RWPE1 (cell line): ENCODE data around the gene EDC3.

Source experiments
- CTCF ChIA-PET: fragments of 350-600 bp; sonication (Branson Sonifier 250); formaldehyde crosslinking; extraction: SDS; loops from one replicate; lab custom pipeline; 2021; lab: Yijun Ruan, JAX
- POLR2A ChIA-PET: fragments of 400-600 bp; formaldehyde crosslinking; extraction: SDS; loops from one replicate; lab custom pipeline; 2020; ENCODE audit warnings: antibody characterized with exemption; ENCODE audit not compliant: low non-redundant PET; lab: Yijun Ruan, JAX
- DNase-seq: peaks from one replicate; pipeline ENCODE4 v3.0.0; 2012; ENCODE audit warnings: low spot score
- H3K27ac ChIP-seq: fragments of 450-650 bp; 2 replicates; pipeline ENCODE4 v1.5.1; 2017
- TF ChIP-seq, protein P1 (sequence below): fragments of 450-650 bp; conservative IDR thresholded peaks from 2 replicates; pipeline ENCODE4 v1.5.1; 2017; ENCODE audit warnings: low read depth, mild to moderate bottlenecking

EDC3 gene

DNA sequence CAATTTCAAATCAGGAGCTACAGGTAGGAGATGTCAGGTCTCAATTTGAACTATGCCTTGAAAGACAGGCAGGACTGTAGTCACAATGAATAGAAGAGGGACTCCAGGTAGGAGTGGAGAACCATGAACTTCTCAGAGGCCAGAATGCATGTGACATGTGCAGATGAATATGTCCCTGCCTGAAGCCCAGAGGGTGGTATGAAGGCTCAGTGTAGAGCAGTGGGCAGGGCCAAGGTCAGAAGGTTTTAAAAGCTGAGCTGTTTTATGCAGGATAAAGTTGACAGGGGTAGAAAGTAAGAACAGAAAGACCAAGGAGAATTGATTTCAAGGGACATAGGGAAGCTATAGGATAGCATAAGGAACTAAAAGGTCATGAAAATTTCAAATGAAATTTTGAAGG lies 49.3 kb downstream of the EDC3 start:
- TF ChIP-seq, protein P1, sequence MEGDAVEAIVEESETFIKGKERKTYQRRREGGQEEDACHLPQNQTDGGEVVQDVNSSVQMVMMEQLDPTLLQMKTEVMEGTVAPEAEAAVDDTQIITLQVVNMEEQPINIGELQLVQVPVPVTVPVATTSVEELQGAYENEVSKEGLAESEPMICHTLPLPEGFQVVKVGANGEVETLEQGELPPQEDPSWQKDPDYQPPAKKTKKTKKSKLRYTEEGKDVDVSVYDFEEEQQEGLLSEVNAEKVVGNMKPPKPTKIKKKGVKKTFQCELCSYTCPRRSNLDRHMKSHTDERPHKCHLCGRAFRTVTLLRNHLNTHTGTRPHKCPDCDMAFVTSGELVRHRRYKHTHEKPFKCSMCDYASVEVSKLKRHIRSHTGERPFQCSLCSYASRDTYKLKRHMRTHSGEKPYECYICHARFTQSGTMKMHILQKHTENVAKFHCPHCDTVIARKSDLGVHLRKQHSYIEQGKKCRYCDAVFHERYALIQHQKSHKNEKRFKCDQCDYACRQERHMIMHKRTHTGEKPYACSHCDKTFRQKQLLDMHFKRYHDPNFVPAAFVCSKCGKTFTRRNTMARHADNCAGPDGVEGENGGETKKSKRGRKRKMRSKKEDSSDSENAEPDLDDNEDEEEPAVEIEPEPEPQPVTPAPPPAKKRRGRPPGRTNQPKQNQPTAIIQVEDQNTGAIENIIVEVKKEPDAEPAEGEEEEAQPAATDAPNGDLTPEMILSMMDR: no peak
- no peak overlapping the region for H3K27ac ChIP-seq
- POLR2A ChIA-PET: no interaction called here
- CTCF ChIA-PET: interaction anchor here (0.6 kb wide), 1 partner anchor 23 kb away, joined by 3 read pairs; no protein-coding TSS in a partner anchor
- DNase-seq: no peak

DNA sequence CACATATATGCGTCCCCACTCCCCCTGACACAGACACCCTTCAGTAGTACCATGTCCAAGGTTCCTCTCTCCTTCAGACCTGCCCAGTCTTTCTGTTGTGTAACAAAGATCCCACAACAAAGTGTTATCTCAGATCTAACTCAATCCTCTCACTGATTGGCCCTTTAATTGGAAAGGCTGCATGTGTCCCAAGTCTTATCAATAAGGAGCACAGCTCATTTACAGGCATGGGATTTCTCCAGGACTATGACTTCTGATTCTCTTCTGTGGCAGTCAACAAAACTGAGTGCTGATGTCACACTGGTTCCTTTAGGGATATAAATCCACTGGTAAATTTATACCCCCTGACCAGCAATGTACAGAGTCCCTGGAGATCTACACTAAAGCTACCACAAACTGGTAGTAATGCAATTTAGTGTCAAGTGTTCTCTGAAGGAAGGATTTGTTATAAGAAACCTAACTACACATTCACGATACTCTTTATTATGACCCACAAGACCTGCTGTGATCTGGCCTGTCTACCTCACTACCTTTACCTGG lies 52.1 kb downstream of the EDC3 start:
- TF ChIP-seq, protein P1: no peak
- no peak for DNase-seq
- ChIA-PET POLR2A (no interaction called here), CTCF (interaction anchor here (0.6 to 14.2 kb wide), 3 partner anchors 11 to 1437 kb away, joined by 3 to 258 read pairs (median 3); no protein-coding TSS in a partner anchor)
- no peak overlapping the region for H3K27ac ChIP-seq

DNA sequence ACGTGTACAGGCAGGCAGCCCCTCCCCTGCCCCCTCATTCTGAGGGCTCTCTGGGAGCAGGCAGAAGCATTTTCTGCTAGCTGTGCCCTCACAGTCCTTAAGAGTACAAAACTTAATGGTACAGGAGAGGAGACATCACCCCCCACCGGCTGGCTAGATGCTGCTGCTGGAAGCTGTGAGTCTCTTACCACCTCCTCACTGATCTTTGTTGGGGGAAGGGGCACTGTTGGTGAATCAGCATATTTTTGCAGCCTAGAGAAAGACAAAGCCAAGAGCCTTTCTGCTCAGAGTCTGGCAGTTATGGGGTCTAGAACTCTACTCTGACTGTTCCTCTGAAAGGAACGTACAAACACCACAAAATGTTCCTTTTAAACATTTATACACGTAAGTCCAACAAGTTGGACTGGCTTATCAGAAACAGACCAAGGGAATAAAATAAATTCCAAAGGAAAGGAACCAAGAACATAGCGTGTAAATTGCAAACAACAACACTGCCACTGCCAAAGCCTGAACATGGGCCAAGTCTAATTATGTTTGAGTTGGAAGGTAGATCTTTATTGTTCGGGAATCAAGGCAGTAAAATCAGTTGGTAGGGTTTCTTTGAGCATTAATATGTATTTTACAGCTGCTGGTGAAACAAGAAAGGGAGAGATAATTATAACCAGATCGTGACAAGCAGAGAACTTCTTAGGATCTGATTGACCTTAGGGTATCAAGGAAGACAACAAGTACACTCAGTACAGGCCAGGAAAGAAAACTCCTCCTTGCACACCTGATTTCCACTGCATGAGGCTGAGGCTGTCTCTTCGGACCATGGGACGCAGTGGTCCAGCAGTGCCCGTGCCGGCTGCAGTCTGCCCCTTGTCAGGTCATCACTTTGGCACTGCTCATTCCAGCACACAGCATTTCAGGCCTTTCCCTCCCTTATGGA lies 52.8 kb downstream of the EDC3 start:
- DNase-seq: no peak
- TF ChIP-seq, protein P1: no peak
- CTCF ChIA-PET: interaction anchor here (0.6 to 14.2 kb wide), 3 partner anchors 117 to 1437 kb away, joined by 3 to 258 read pairs (median 4); no protein-coding TSS in a partner anchor
- POLR2A ChIA-PET: no interaction called here
- H3K27ac ChIP-seq: no peak overlapping the region

DNA sequence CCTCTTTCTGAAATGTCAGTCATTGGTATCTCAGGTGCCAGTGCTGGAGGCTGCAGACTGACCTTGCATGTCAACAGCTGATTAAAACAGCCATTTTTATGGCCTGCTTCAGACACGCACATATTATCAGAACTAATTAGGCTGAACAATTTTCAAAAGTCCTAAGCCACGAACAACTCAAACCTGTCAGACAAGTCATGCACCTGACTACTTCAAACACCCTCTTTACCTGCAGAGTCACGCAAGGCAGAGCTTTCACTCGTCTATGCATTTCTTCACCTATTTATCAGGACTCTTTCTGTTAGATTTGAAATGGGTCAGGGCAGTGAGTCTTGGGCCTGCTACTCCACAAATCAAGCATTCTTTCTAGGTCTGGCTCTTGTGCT lies 53.5 kb downstream of the EDC3 start:
- ChIA-PET POLR2A (interaction anchor here (0.6 kb wide), 1 partner anchor 113 kb away, joined by 4 read pairs; no protein-coding TSS in a partner anchor), CTCF (interaction anchor here (0.6 to 14.2 kb wide), 2 partner anchors 117 to 127 kb away, joined by 4 to 258 read pairs; no protein-coding TSS in a partner anchor)
- TF ChIP-seq, protein P1: no peak
- no peak for DNase-seq
- H3K27ac ChIP-seq: no peak overlapping the region

DNA sequence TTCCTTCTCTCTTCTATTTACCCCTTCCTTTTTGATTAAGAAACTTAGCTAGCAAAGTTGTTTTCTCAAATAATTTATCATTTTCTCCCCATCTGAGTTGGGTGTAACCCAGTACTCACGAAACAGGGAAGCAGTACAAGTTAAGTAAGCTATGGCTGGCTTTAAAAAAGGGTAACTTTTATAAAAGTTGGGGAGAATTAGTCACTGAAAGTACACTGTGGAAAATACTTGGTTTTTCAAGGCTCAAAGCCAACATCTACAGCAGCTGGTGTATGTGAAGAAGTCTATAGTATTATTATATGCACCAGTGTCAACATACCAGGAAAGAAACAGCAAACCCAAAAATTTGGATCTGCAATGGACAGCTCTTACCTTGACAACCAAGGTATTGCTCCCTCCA lies 54.7 kb downstream of the EDC3 start:
- H3K27ac ChIP-seq: no peak overlapping the region
- CTCF ChIA-PET: interaction anchor here (1.8 to 14.2 kb wide), 2 partner anchors 9 to 128 kb away, joined by 4 to 258 read pairs; no protein-coding TSS in a partner anchor
- POLR2A ChIA-PET: no interaction called here

DNA sequence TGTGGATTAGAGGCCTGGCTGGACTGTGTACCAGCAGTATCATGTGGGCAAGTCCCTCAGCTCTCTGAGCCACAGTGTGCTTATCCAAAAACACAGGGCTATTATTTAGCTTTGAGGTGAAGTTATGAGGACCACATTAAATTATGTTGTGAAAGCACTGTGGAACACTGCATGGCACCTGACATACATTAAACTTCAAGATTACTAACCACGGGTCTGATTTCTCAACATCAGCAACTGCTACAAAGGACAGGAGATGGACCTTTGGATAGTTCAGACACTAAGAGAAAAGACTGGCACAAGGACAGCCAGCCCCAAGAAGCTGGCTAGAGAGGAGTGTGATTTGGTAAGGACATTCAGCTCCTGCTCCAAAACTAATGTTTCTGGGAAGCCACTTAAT lies 58.8 kb downstream of the EDC3 start:
- no peak overlapping the region for H3K27ac ChIP-seq
- no peak for DNase-seq
- POLR2A ChIA-PET: no interaction called here
- CTCF ChIA-PET: interaction anchor here (14.2 kb wide), 1 partner anchor 133 kb away, joined by 258 read pairs; no protein-coding TSS in a partner anchor
- TF ChIP-seq, protein P1: no peak

More for the DNA sequence above, 54.7 kb downstream of the EDC3 start:
- DNase-seq: no peak
- TF ChIP-seq, protein P1: no peak
